ENCODE results near the gene ARHGEF28.

GRCh38 chr5:73942783-73943182, 316.8 kb downstream of the ARHGEF28 start:
- TF ChIP-seq, protein P1, sequence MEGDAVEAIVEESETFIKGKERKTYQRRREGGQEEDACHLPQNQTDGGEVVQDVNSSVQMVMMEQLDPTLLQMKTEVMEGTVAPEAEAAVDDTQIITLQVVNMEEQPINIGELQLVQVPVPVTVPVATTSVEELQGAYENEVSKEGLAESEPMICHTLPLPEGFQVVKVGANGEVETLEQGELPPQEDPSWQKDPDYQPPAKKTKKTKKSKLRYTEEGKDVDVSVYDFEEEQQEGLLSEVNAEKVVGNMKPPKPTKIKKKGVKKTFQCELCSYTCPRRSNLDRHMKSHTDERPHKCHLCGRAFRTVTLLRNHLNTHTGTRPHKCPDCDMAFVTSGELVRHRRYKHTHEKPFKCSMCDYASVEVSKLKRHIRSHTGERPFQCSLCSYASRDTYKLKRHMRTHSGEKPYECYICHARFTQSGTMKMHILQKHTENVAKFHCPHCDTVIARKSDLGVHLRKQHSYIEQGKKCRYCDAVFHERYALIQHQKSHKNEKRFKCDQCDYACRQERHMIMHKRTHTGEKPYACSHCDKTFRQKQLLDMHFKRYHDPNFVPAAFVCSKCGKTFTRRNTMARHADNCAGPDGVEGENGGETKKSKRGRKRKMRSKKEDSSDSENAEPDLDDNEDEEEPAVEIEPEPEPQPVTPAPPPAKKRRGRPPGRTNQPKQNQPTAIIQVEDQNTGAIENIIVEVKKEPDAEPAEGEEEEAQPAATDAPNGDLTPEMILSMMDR (conservative IDR thresholded peaks at IDR 0.05; ENCODE audit: low read length): no peak
- TF ChIP-seq EZH2phosphoT487 (IDR thresholded peaks at IDR 0.05; ENCODE audit: borderline replicate concordance): no peak

Measured in Loucy (cell line).